ENCODE measurements around the gene PFN4. TPM values are rescaled to one million over a fixed set of nuclear protein-coding genes. Genes with fewer than 3 reads are reported as not detected.
A peak's percentile ranks its signal among the peaks of the same experiment; 100 is the strongest.

Gene PFN4
- total and polyA plus RNA-seq, 9 of the 15 experiments (the other 6 are each of a cell fraction or from before 2014, with no cell fraction given): 0.07 to 0.54 (median 0.31) TPM; not detected in 2

- no peak for TF ChIP-seq DNMT1 (IDR thresholded peaks at IDR 0.05)
- TF ChIP-seq WHSC1 (IDR thresholded peaks at IDR 0.05; ENCODE audit: low read length): no peak
- TF ChIP-seq NRF1 (conservative IDR thresholded peaks at IDR 0.05 in 1 of 2, IDR thresholded peaks at IDR 0.05 in 1 of 2): peak; percentile 76 to 81
- TF ChIP-seq GATA2 (CRISPR knock-in tag; IDR thresholded peaks at IDR 0.05): peak; percentile 29; the same call in 1 of the 2 replicates
- TF ChIP-seq YY1 (IDR thresholded peaks at IDR 0.05; ENCODE audit: borderline replicate concordance in 1 of 3, control insufficient read depth in 1 of 3, extremely low read depth in 1 of 3, insufficient read depth in 3 of 3, insufficient read length in 1 of 3, insufficient replicate concordance in 2 of 3, low read depth in 1 of 3, low read length in 2 of 3): peak; percentile 35 to 84 (median 63)
- no peak for TF ChIP-seq ADNP (tag; IDR thresholded peaks at IDR 0.05)
- TF ChIP-seq NR3C1 (CRISPR knock-in tag; IDR thresholded peaks at IDR 0.05): no peak
- TF ChIP-seq TCF3 (CRISPR knock-in tag; IDR thresholded peaks at IDR 0.05): peak; percentile 30
These were observed 39.4 kb downstream of the PFN4 start (continued) for GRCh38 chr2:24083567-24084385.
